Parathyroid adenoma (tissue), 2 donors: ENCODE data around the gene BMP6.

Experiments
- H2AFZ ChIP-seq: fragments of 300-600 bp; sonication (generic); one replicate; pipeline ENCODE4 v1.7.0; 2017; ENCODE audit warnings: antibody characterized with exemption, mild to moderate bottlenecking
- H3K27ac ChIP-seq: fragments of 300-600 bp; sonication (generic); one replicate; pipeline ENCODE4 v1.7.0; 2017
- H3K27me3 ChIP-seq: fragments of 300-600 bp; sonication (generic); one replicate; pipeline ENCODE4 v1.7.0; 2017; ENCODE audit warnings: low read length; ENCODE audit not compliant: control insufficient read depth, insufficient read depth
- H3K36me3 ChIP-seq: fragments of 300-600 bp; sonication (generic); one replicate; pipeline ENCODE4 v1.7.0; 2017; ENCODE audit warnings: low read length; ENCODE audit not compliant: control insufficient read depth, insufficient read depth
- H3K4me1 ChIP-seq: fragments of 300-600 bp; sonication (generic); one replicate; pipeline ENCODE4 v1.7.0; 2017; ENCODE audit warnings: control low read depth
- H3K4me2 ChIP-seq: fragments of 300-600 bp; sonication (generic); one replicate; pipeline ENCODE4 v1.7.0; 2017; ENCODE audit warnings: low read length
- H3K4me3 ChIP-seq: fragments of 300-600 bp; sonication (generic); one replicate; pipeline ENCODE4 v1.7.0; 2017; ENCODE audit warnings: low read depth, low read length
- H3K79me2 ChIP-seq: fragments of 300-600 bp; sonication (generic); one replicate; pipeline ENCODE4 v1.7.0; 2017; ENCODE audit warnings: control low read depth
- H3K9ac ChIP-seq: fragments of 300-600 bp; sonication (generic); one replicate; pipeline ENCODE4 v1.7.0; 2017; ENCODE audit warnings: mild to moderate bottlenecking
- H3K9me3 ChIP-seq: fragments of 300-600 bp; sonication (generic); one replicate; pipeline ENCODE4 v1.7.0; 2017; ENCODE audit warnings: low read length; ENCODE audit not compliant: control insufficient read depth
- TF ChIP-seq, protein P1 (sequence below): fragments of 300-600 bp; sonication (generic); IDR thresholded peaks from one replicate; pipeline ENCODE4 v1.7.0; 2017; ENCODE audit warnings: antibody characterized with exemption, mild to moderate bottlenecking
- donor health status: primary hyperparathyroidism.

Gene BMP6

GRCh38 chr6:7912024-7912423 lies 186.1 kb downstream of the BMP6 start:
- Histone ChIP-seq H3K27me3 (no peaks in the 10 kb centered on the region), H3K4me3 (no peak overlapping the region), H3K36me3 (no peaks in the 10 kb centered on the region), H3K4me2 (no peak overlapping the region), H3K27ac (no peak overlapping the region), H3K79me2 (peaks cover 6% of the 10 kb centered on the region), H3K4me1 (peaks cover 11% of the 10 kb centered on the region), H3K9ac (no peak overlapping the region), H3K9me3 (no peaks in the 10 kb centered on the region), H2AFZ (no peak overlapping the region)
- TF ChIP-seq, protein P1, sequence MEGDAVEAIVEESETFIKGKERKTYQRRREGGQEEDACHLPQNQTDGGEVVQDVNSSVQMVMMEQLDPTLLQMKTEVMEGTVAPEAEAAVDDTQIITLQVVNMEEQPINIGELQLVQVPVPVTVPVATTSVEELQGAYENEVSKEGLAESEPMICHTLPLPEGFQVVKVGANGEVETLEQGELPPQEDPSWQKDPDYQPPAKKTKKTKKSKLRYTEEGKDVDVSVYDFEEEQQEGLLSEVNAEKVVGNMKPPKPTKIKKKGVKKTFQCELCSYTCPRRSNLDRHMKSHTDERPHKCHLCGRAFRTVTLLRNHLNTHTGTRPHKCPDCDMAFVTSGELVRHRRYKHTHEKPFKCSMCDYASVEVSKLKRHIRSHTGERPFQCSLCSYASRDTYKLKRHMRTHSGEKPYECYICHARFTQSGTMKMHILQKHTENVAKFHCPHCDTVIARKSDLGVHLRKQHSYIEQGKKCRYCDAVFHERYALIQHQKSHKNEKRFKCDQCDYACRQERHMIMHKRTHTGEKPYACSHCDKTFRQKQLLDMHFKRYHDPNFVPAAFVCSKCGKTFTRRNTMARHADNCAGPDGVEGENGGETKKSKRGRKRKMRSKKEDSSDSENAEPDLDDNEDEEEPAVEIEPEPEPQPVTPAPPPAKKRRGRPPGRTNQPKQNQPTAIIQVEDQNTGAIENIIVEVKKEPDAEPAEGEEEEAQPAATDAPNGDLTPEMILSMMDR, result no peak

- TF ChIP-seq, protein P1, result no peak
- Histone ChIP-seq H3K9me3 (no peaks in the 10 kb centered on the region), H2AFZ (no peak overlapping the region), H3K79me2 (peaks cover 2% of the 10 kb centered on the region), H3K36me3 (no peaks in the 10 kb centered on the region), H3K9ac (no peak overlapping the region), H3K4me1 (peaks cover 4% of the 10 kb centered on the region), H3K27me3 (no peaks in the 10 kb centered on the region), H3K4me3 (no peak overlapping the region), H3K27ac (no peak overlapping the region), H3K4me2 (no peak overlapping the region)
Measured at GRCh38 chr6:7912736-7913517, 187.0 kb downstream of the BMP6 start.

GRCh38 chr6:7914311-7914710 lies 188.4 kb downstream of the BMP6 start:
- peaks cover under 1% of the 10 kb centered on the region for H3K79me2 ChIP-seq
- H3K27ac ChIP-seq, result no peak overlapping the region
- H3K27me3 ChIP-seq, result no peaks in the 10 kb centered on the region
- peaks cover under 1% of the 10 kb centered on the region for H3K4me1 ChIP-seq
- TF ChIP-seq, protein P1, result no peak
- H3K36me3 ChIP-seq, result no peaks in the 10 kb centered on the region
- no peaks in the 10 kb centered on the region for H3K9me3 ChIP-seq
- H3K9ac ChIP-seq, result no peak overlapping the region
- H3K4me3 ChIP-seq, result no peak overlapping the region
- no peak overlapping the region for H2AFZ ChIP-seq
- H3K4me2 ChIP-seq, result no peak overlapping the region

DNA sequence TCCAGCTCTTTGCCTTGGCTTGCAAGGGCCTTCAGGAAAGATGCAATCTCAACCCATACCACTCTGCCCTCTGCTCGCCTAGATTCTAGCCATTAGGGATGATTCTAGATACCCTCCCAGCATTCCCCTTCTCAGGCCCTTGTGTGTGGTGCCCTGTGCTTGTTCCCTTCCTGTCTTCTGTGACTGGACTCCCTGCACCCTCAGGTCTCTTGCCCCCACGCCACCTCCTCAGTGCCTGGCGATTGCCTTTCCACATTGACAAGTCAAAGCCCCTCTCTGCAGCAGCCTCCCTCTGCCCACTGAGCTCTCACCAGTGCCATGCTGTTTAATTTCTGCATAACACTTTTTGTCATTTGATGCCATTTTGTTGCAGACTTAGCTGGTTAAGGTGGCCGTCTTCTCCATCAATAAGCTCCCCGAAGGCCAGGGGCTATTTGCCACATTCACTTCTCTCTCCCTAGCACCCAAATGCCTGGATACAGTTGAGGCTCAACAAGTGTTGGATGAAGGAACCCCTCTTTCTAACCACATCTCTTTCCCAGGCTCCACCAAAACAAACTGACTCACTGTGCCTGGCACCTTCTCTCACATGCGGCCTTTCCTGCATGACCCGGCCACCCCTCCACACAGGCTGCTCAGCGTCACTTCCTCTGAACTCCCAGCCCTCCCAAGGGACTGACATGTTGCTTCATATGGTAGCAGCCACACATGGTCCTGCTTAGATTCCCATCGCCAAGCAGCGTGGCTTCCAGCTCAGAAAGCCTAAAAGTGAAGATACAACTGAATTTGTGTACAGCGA lies 189.3 kb downstream of the BMP6 start:
- TF ChIP-seq, protein P1, result no peak
- no peak overlapping the region for H3K9ac ChIP-seq

More for the DNA sequence above, 189.3 kb downstream of the BMP6 start:
- Histone ChIP-seq H3K4me1 (no peaks in the 10 kb centered on the region), H3K9me3 (no peaks in the 10 kb centered on the region), H2AFZ (no peak overlapping the region), H3K4me3 (no peak overlapping the region), H3K4me2 (no peak overlapping the region), H3K36me3 (no peaks in the 10 kb centered on the region), H3K79me2 (no peaks in the 10 kb centered on the region), H3K27ac (no peak overlapping the region), H3K27me3 (no peaks in the 10 kb centered on the region)
